ENCODE measurements around the gene ORC5. TPM values are rescaled to one million over a fixed set of nuclear protein-coding genes. Genes with fewer than 3 reads are reported as not detected.

The ORC5 gene
- total and polyA plus RNA-seq, 2 of the 13 experiments (the other 11 are each of a cell fraction or from before 2014, with no cell fraction given): 4.8 to 18.8 TPM

GRCh38 chr7:104252409-104253134 is 44.8 kb upstream of the ORC5 start:
- in situ Hi-C loops (cut with HindIII; ENCODE audit: extremely low pct_ligation_motif_present, low pct_unique_long_range_greater_than_20kb): no loop called here
- no peak overlapping the region for H3K27ac ChIP-seq (ENCODE audit: extremely low read length, insufficient read depth, low read length)

More at GRCh38 chr7:104252409-104253134, 44.8 kb upstream of the ORC5 start:
- Histone ChIP-seq H3K79me2 (ENCODE audit: insufficient read depth, low read length) (no peaks in the 10 kb centered on the region), H3K4me2 (ENCODE audit: low read depth, low read length) (no peak overlapping the region), H2AFZ (ENCODE audit: low read length) (no peak overlapping the region), H3K36me3 (replicated peaks in 1 of 2; ENCODE audit: control insufficient read depth in 1 of 2, insufficient read depth in 2 of 2, low read length in 2 of 2) (no peaks in the 10 kb centered on the region), H3K9me3 (ENCODE audit: low read length) (no peaks in the 10 kb centered on the region), H3K4me3 (replicated peaks in 1 of 3; ENCODE audit: insufficient read depth in 1 of 3, low read depth in 2 of 3, low read length in 3 of 3) (no peak overlapping the region), H3K4me1 (ENCODE audit: insufficient read depth, low read length) (no peaks in the 10 kb centered on the region), H3K9ac (ENCODE audit: insufficient read depth, low read depth, low read length) (no peak overlapping the region), H3K27me3 (ENCODE audit: control insufficient read depth in 1 of 2, insufficient read depth in 2 of 2, low read length in 2 of 2) (peaks cover 0 to 20% of the 10 kb centered on the region in 2 experiments; a peak in 2 of 5 replicates), H4K20me1 (ENCODE audit: insufficient read depth, low read length) (no peaks in the 10 kb centered on the region)
- FAIRE-seq (peak; percentile 57), ATAC-seq (peak; percentile 82), DNase-seq (ENCODE audit: low spot score) (peak; percentile 12)
- POLR2A ChIA-PET: no interaction called here
- no TSS peak for BruUV-seq (replicated peaks)
- intact Hi-C loops (cut with micrococcal nuclease; ENCODE audit: unreplicated experiment): loop anchor here (1.0 kb wide), 1 partner anchor 21 kb away; no protein-coding TSS in a partner anchor
- WGBS (ENCODE audit: low lambda C conversion rate): 5% methylated on average over 4 of the region's 4 CpGs
- CTCF ChIA-PET (ENCODE audit: low intra/inter-chr PET ratio, low total read pairs): interaction anchor here (1.4 kb wide), 1 partner anchor 21 kb away, joined by 4 read pairs; no protein-coding TSS in a partner anchor
- TF ChIP-seq CTCF (CRISPR knock-in tag; IDR thresholded peaks at IDR 0.05) (0 out of 2 replicates have a peak, but pooled peaks have one; percentile 26), SMC3 (IDR thresholded peaks at IDR 0.05; ENCODE audit: low read length) (0 out of 2 replicates have a peak, but pooled peaks have one; percentile 2), ZNF792 (CRISPR knock-in tag; IDR thresholded peaks at IDR 0.05) (no peak)

Data from HepG2 (cell line).